Lower lobe of right lung (tissue), 2 donors: ENCODE results near the gene ITPKC. TPM values are rescaled to one million over a fixed set of nuclear protein-coding genes. Genes with fewer than 3 reads are reported as not detected.

Experiments used
- ATAC-seq, 2 donors: fragments of 200-7000 bp; cut with Tn5 transposase; one replicate each; pipeline ENCODE4 v1.9.1; 2020 to 2022; ENCODE audit warnings: mild to moderate bottlenecking in 2 of 2, moderate library complexity in 2 of 2
- DNase-seq: peaks from one replicate; pipeline ENCODE4 v3.0.0-alpha.2; 2020
- H3K27ac ChIP-seq: fragments of 200-600 bp; one replicate; pipeline ENCODE4 v1.8.0; 2022
- H3K27me3 ChIP-seq: fragments of 200-600 bp; one replicate; pipeline ENCODE4 v1.8.0; 2022; ENCODE audit warnings: low read depth
- H3K36me3 ChIP-seq: fragments of 200-600 bp; one replicate; pipeline ENCODE4 v1.8.0; 2022; ENCODE audit warnings: mild to moderate bottlenecking
- H3K4me1 ChIP-seq: fragments of 200-600 bp; one replicate; pipeline ENCODE4 v1.8.0; 2022
- H3K4me3 ChIP-seq: fragments of 200-600 bp; one replicate; pipeline ENCODE4 v1.8.0; 2022; ENCODE audit warnings: mild to moderate bottlenecking
- H3K9me3 ChIP-seq: fragments of 200-600 bp; one replicate; pipeline ENCODE4 v1.8.0; 2022
- intact Hi-C: fragments of 100-400 bp; cut with DNase I; formaldehyde crosslinking; loops from one replicate; pipeline ENCODE4 v1.11.0; 2022
- total RNA-seq: library from RNA; stranded (reverse); fragmentation: NEBNext Ultra II Directional; extraction: Animal tissue kit (Norgen Biotek cat#: 25700); gene quantifications from one replicate; pipeline ENCODE4 v1.2.1, GENCODE V29; 2021
- TF ChIP-seq, protein P1 (sequence below): fragments of 200-600 bp; IDR thresholded peaks from one replicate; pipeline ENCODE4 v1.8.0; 2022; ENCODE audit warnings: antibody characterized with exemption, mild to moderate bottlenecking
- donor health status: DM: no; HTN: yes; CAD: no; lungs with severe emphysema.

ITPKC gene
- total RNA-seq, 1 donor from 2014 or later: 34.9 TPM

DNA sequence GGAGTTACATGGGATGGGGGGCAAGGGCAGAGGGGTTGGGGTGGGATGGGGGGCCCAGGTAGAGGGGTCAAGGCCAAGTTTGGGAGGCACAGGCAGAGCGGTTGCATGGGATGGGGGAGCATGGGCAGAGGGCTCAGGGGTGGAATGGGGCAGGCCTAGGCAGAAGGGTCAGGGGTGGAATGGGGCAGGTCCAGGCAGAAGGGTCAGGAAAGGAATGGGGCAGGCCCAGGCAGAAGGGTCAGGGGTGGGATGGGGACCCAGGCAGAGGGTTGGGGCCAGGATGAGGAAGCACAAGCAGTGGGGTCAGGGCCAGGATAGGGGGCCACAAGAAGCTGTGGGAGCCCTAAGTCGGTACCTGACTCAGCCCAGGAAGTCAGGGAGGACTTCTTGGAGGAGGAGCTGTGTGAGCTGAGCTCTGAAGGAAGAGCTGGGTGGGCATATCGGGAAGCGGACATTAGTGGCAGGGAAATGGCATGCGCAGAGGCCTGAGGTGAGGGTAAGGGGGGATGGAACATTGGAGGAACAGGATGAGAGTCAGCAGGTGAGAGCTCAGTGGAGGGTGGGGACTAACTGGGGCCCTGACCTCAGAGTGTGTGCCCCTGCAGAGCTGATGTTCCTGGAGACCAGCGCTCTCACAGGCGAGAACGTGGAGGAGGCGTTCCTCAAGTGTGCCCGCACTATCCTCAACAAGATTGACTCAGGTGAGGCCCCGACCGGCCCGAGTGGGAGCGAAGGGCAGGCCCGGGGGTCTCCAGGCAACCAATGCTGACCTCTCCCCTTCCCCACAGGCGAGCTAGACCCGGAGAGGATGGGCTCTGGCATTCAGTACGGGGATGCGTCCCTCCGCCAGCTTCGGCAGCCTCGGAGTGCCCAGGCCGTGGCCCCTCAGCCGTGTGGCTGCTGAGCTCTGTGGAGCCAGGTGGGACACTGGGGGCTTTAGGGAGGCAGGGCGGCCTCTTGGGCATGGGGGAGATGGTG is 69.4 kb downstream of the ITPKC start:
- peaks cover 42% of the 10 kb centered on the region for H3K36me3 ChIP-seq
- no peak for DNase-seq
- intact Hi-C loops: no loop called here

More for the DNA sequence above, 69.4 kb downstream of the ITPKC start:
- Histone ChIP-seq H3K9me3 (no peaks in the 10 kb centered on the region), H3K27ac (no peak overlapping the region), H3K27me3 (no peaks in the 10 kb centered on the region), H3K4me3 (no peak overlapping the region), H3K4me1 (peaks cover 4% of the 10 kb centered on the region)
- no peak for ATAC-seq
- TF ChIP-seq, protein P1, sequence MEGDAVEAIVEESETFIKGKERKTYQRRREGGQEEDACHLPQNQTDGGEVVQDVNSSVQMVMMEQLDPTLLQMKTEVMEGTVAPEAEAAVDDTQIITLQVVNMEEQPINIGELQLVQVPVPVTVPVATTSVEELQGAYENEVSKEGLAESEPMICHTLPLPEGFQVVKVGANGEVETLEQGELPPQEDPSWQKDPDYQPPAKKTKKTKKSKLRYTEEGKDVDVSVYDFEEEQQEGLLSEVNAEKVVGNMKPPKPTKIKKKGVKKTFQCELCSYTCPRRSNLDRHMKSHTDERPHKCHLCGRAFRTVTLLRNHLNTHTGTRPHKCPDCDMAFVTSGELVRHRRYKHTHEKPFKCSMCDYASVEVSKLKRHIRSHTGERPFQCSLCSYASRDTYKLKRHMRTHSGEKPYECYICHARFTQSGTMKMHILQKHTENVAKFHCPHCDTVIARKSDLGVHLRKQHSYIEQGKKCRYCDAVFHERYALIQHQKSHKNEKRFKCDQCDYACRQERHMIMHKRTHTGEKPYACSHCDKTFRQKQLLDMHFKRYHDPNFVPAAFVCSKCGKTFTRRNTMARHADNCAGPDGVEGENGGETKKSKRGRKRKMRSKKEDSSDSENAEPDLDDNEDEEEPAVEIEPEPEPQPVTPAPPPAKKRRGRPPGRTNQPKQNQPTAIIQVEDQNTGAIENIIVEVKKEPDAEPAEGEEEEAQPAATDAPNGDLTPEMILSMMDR: no peak

Other genes with a start within 250 kb of the ITPKC start
- gene SHKBP1, start 140.2 kb upstream of the ITPKC start, total RNA-seq: 91.2 TPM
- 316 TPM for gene LTBP4, start 115.7 kb upstream of the ITPKC start, total RNA-seq
- gene NUMBL, start 26.5 kb upstream of the ITPKC start, total RNA-seq: 17.7 TPM
- gene COQ8B, start 226 bp upstream of the ITPKC start, total RNA-seq: 43.9 TPM
- 17.6 TPM for gene ACTMAP, start 33.4 kb downstream of the ITPKC start, total RNA-seq
- gene SNRPA, start 34.1 kb downstream of the ITPKC start, total RNA-seq: 44.8 TPM
- 1.7 TPM for gene MIA, start 58.4 kb downstream of the ITPKC start, total RNA-seq
- 48.5 TPM for gene RAB4B, start 61.1 kb downstream of the ITPKC start, total RNA-seq
- 188 TPM for gene EGLN2, start 82.1 kb downstream of the ITPKC start, total RNA-seq
- gene CYP2A6, start 133.3 kb downstream of the ITPKC start, total RNA-seq: 2.0 TPM
- gene CYP2A7, start 165.1 kb downstream of the ITPKC start, total RNA-seq: 0.68 TPM